GM13976 (cell line): ENCODE measurements around the gene SLC25A26.

ENCODE experiments used
- DNase-seq: peaks from one replicate; pipeline ENCODE4 v3.0.0; 2012; ENCODE audit warnings: low spot score
- CTCF ChIP-seq: IDR thresholded peaks from 2 replicates; pipeline ENCODE4 v1.5.1; 2012; ENCODE audit warnings: borderline replicate concordance, mild to moderate bottlenecking; ENCODE audit not compliant: insufficient read depth; ENCODE audit errors: extremely low read depth, missing control alignments, control extremely low read depth
- in situ Hi-C: fragments of 300-500 bp; cut with MboI; formaldehyde crosslinking; loops from one replicate; pipeline ENCODE4 v1.12.0; 2022; ENCODE audit warnings: low sequenced_read_pairs, mixed read lengths, inconsistent platforms; ENCODE audit not compliant: unreplicated experiment

SLC25A26 gene

GRCh38 chr3:66229931-66230330 is 9.1 kb downstream of the SLC25A26 start:
- TF ChIP-seq CTCF, result no peak
- in situ Hi-C loops, result no loop called here
- no peak for DNase-seq

GRCh38 chr3:66233033-66233432 is 12.2 kb downstream of the SLC25A26 start:
- in situ Hi-C loops, result no loop called here
- no peak for DNase-seq
- TF ChIP-seq CTCF, result no peak

- in situ Hi-C loops, result no loop called here
- no peak for TF ChIP-seq CTCF
- no peak for DNase-seq
Observed at GRCh38 chr3:66236281-66236680, 15.5 kb downstream of the SLC25A26 start.

- no peak for DNase-seq
- in situ Hi-C loops, result no loop called here
- no peak for TF ChIP-seq CTCF
Observed at GRCh38 chr3:66237552-66237951, 16.8 kb downstream of the SLC25A26 start.

GRCh38 chr3:66239513-66240123 is 18.8 kb downstream of the SLC25A26 start:
- no peak for DNase-seq
- no peak for TF ChIP-seq CTCF
- in situ Hi-C loops, result no loop called here

GRCh38 chr3:66241466-66241865 is 20.7 kb downstream of the SLC25A26 start:
- DNase-seq, result no peak
- no peak for TF ChIP-seq CTCF
- in situ Hi-C loops, result no loop called here

- TF ChIP-seq CTCF, result no peak
- in situ Hi-C loops, result no loop called here
- DNase-seq, result no peak
Observed at GRCh38 chr3:66242788-66243464, 22.1 kb downstream of the SLC25A26 start.
